NOMO-1 (cell line): ENCODE data around the gene RASSF5.
A peak's percentile ranks its signal among the peaks of the same experiment; 100 is the strongest.

Experiments
- DNase-seq, 2 experiments: peaks; one replicate each; lab custom pipeline; 2025; ENCODE audit not compliant: unreplicated experiment in 2 of 2; lab: John Stamatoyannopoulos, UW

Gene RASSF5

GRCh38 chr1:206540044-206540780, 32.9 kb downstream of the RASSF5 start:
- DNase-seq = no peak

- no peak for DNase-seq
Measured at GRCh38 chr1:206541236-206541833, 34.0 kb downstream of the RASSF5 start.

GRCh38 chr1:206544562-206545257, 37.4 kb downstream of the RASSF5 start:
- peak; percentile 34 to 43 for DNase-seq

DNA sequence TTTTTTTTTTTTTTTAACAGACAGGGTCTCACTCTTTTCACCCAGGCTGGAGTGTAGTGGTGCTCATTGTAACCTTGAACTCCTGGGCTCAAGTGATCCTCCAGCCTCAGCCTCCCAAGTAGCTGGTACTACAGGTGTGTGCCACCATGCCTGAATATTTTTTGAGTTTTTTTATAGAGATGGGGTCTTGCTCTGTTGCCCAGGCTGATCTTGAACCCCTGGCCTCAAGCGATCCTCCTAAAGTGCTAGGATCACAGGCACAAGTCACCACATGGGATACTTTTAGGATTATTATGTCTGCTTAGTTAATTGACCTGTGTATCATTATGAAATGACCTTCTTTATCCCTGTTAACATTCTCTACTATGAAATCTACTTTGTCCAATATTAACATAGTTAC, 38.0 kb downstream of the RASSF5 start:
- no peak for DNase-seq

- DNase-seq = no peak
Measured at GRCh38 chr1:206547104-206547503, 39.8 kb downstream of the RASSF5 start.

- no peak for DNase-seq
Measured at GRCh38 chr1:206550446-206550845, 43.1 kb downstream of the RASSF5 start.

GRCh38 chr1:206551296-206551985, 44.1 kb downstream of the RASSF5 start:
- no peak for DNase-seq

- no peak for DNase-seq
Measured at GRCh38 chr1:206551986-206552326, 44.6 kb downstream of the RASSF5 start.

DNA sequence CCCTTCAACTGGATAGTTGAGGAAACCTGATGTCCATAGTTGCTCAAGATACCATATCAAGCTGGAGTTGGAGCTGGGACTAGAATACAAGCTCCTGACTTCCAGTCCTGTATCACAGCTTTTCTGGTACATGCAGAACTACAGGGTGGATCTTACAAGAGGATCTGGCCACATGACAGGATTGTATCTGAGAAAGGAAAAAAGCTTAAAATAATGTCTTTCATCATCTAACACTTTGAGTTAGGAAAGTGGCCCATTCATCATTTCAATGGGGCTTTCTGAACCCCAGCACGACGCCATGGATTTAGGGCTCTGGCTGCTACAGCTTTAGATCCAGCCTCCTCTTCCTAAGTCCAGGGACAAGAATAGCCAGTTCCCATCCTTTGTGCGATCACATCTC, 46.9 kb downstream of the RASSF5 start:
- DNase-seq = no peak

DNA sequence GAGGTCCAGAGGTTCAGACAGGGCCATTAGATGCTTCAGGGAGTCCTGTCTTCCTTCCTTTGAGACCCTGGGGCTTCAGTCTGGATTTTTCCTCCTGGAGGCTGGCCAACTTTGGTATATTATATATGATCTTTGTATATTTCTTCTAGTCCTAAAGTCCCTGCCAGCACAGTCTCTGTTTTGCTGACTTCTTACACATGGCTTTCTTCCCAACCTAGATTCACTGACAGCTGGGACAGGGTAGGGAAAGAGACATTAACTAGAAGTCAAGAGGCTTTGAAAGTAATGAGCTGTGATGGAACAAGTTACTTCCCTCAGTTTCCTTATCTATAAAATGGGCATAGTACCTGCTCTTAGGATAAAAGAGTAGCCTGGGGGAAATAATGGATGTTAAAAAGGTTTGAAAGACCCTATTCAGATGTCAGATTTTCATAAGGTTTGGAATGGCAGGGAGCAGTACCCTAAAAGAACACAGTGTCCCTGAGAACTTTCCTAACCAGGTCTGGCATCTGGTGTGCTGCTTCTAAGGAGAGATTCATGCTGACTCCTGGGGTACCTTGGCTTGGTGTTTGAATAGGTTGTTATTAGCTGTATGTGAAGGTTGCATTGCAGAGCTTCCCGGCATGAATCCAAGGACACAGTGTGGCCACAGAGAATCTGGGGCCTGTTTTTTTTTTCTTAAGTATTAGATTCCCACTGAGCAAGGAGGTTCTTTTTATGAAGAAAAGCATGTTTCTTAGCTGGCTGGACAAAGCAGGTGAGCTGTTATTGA, 47.6 kb downstream of the RASSF5 start:
- DNase-seq = no peak

GRCh38 chr1:206555473-206555935, 48.2 kb downstream of the RASSF5 start:
- no peak for DNase-seq

DNA sequence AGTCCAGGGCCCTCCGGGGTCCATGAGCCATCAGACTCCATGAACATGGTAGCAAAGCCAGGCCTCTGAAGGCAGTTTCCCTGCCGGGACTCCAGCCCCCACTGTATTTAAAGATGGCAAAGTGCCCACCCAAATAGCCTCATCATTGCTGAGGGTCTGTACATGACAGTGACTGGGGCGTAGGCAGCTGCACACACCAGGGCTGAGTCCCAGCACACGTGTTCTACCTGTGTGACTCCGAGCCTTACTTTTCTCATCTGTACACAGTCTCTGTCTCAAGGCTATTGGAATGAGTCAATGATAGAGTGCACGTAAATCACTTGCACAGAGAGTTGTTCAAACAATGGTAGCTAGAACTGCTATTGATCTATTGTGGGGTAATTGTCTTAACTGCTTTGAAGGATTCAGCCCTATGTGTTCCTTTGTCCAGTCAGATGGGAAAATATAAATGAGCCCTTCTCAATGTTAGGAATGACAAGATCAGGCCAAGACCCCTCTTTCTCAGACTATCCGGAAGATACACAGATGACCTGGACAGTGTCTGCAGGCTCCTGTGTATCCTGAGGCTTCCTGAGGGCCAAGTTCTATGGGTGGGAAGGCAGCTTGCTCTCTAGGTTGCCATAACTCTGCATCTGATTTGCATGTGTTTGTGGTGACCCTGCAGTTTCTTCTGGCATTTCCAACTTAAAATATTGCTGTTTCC, 48.9 kb downstream of the RASSF5 start:
- no peak for DNase-seq

DNA sequence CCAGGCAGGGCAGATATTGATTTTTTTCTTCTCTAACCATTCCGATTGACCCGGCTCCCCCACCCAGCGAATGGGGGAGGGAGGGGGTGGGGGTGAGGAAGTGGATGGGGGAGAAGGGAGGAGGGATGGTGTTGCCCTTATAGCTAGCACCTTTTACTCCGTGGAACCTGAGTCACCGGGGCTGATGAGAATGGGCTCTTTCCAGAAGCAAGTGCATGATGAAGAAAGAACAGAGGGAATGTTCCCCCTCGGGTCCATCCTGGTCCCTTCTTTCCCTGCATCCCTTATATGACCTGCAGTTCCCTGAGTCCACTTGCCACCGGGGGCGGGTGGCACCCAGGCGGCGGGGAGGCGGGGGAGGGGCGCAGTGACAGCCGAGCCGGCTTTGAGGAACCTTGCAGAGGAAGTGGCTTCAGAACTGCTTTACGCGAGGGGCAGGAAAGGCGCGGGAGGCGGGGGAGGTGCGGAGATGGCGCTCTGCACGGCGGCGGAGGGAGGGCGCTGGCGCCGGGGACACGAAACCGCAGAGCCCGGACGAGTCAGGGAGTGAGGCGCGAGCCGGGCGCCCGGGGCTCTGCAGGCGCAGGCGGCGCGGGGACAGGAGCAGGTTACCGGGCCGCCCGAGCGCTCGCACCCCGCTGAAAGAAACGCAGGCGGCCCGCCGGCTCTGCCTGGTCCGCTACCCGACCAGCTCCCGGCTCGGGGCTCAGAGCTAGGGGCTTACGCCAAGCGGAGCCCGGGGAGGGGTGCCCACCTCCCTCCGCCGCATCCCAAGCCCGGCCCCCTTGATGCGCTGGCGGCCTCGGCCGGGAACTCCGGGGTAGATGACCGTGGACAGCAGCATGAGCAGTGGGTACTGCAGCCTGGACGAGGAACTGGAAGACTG, 49.7 kb downstream of the RASSF5 start:
- peak; percentile 88 to 95 for DNase-seq

- DNase-seq = peak; percentile 65 to 86
Measured at GRCh38 chr1:206557636-206558473, 50.5 kb downstream of the RASSF5 start.

DNA sequence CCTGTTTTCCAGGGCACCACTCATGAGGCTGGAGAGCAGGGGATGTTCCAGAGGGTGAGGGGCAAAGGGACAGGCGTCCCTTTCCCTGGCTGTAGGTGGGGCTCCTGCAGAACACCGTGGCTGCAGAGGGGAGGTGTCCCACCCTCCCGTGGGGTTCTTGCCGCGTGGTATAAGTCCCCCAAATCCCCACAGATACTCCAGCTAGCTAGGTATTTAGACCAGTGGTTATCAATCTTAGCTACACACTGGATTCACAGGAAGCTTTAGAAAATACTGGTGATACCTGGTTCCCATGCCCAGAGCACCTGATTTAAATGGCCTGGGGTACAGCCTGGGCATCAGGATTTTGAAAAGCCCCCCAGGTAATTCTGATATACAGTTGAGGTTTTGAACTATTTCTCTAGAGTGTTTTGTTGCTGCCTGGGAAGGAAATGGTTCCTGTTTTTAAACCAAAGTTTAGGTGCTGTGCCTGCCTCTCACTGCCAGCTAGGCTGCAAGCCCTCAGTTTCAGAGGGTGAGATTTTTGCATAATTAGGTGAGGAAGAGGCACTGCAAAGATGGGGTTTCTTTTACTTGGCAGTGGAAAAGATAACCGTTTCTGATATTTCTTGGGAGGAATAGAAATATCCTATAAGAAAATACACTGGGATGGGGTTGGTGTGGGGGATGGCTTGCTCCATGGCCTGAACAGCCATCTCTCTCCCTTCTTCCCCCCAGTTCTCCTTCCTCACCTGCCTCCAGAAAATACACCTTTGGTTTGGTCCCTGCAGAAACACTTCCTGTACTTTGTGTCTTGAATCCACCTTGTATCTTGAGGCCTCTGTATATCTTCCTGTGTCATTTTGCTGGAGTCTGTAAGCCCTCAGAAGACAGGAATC, 51.7 kb downstream of the RASSF5 start:
- peak; percentile 29 to 31 for DNase-seq

- DNase-seq = no peak
Measured at GRCh38 chr1:206559672-206559995, 52.3 kb downstream of the RASSF5 start.

DNA sequence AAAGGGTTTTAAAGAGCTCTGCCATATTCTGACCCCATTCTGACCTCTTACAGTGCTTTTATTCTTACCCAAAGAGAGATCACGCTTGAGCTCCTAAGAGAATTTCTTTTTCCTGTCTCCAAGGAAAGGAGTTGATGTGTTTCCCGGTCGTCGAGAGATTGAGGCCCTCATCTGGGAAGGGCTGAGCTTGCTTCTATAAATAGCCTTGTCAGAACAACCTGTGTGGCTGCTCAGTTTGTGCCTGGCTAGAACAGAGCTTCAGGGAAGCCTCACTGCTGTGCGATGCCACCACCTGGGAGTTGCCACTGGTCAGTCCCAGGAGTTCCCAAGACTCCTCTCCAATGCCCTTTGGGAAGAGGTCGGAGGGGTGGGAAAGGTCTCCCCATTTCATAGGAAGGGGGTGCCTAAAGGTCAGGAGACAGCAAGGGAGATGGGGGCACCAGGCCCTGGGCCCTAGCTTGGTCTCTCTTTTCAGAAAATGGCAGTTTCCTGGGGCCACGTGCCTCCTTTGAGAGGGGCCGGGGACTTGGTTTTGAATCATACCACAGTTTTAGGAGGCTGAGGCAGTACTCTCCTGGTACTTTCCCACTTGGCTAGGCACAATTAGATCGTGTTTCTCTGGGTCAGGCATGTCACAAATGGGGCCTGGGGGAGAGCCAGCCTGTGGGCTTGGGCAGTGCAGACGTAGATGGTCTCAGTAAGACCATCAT, 52.8 kb downstream of the RASSF5 start:
- DNase-seq = no peak
